MM.1S (cell line): Measurements from ENCODE around the gene KHSRP.

Experiments used
- CTCF ChIP-seq: fragments of 300-600 bp; sonication (generic); IDR thresholded peaks from 2 replicates; pipeline ENCODE4 v1.5.1; 2016; ENCODE audit warnings: antibody characterized with exemption, low read length, mixed read lengths
- EZH2 ChIP-seq: fragments of 300-600 bp; sonication (generic); optimal IDR thresholded peaks from 2 replicates; pipeline ENCODE3; 2017; ENCODE audit warnings: low read depth, mild to moderate bottlenecking, antibody characterized with exemption, low read length, mixed read lengths
- EZH2phosphoT487 ChIP-seq: fragments of 300-600 bp; sonication (generic); IDR thresholded peaks from 2 replicates; pipeline ENCODE4 v1.6.1; 2018; ENCODE audit warnings: antibody characterized with exemption, low read length

- TF ChIP-seq CTCF (no peak), EZH2 (no peak), EZH2phosphoT487 (no peak)
Measured at GRCh38 chr19:6392221-6393073, 32.2 kb downstream of the KHSRP start.
